Upper lobe of left lung (tissue), 6 donors: ENCODE data around the gene HOXC13. TPM values are rescaled to one million over a fixed set of nuclear protein-coding genes. Genes with fewer than 3 reads are reported as not detected.

Source experiments
- ATAC-seq, 2 donors: fragments of 200-7000 bp; cut with Tn5 transposase; one replicate each; pipeline ENCODE4 v1.9.1; 2022; ENCODE audit warnings: mild to moderate bottlenecking in 2 of 2, moderate library complexity in 2 of 2; ENCODE audit not compliant: low FRiP score in 2 of 2
- DNase-seq, 2 donors: peaks; one replicate each; pipeline ENCODE4 v3.0.0-alpha.2; 2019 to 2020
- H3K27ac ChIP-seq, 4 donors: fragments of 200-600 bp; sonication (generic); one replicate each; pipeline ENCODE4 v1.5.1; 2016 to 2019
- H3K27me3 ChIP-seq, 4 donors: fragments of 200-600 bp; sonication (generic); one replicate each; pipeline ENCODE4 v1.5.1; 2017 to 2019
- H3K36me3 ChIP-seq, 4 donors: fragments of 200-600 bp; sonication (generic); one replicate each; pipeline ENCODE4 v1.5.1; 2016 to 2019
- H3K4me1 ChIP-seq, 4 donors: fragments of 200-600 bp; sonication (generic); one replicate each; pipeline ENCODE4 v1.5.1; 2018 to 2019
- H3K4me3 ChIP-seq, 4 donors: fragments of 200-600 bp; sonication (generic); one replicate each; pipeline ENCODE4 v1.5.1; 2017 to 2019; ENCODE audit warnings: mild to moderate bottlenecking in 2 of 4, moderate library complexity in 1 of 4
- H3K9me3 ChIP-seq, 4 donors: fragments of 200-600 bp; sonication (generic); one replicate each; pipeline ENCODE4 v1.5.1; 2018 to 2019
- CTCF ChIP-seq, 6 experiments: fragments of 450-650 bp in 4 of 6; fragments of 200-600 bp in 2 of 6; sonication (generic) in 2 of 6; IDR thresholded peaks; one replicate each; pipeline ENCODE4 v1.5.1; 2016 to 2019; ENCODE audit warnings: antibody characterized with exemption in 6 of 6
- EP300 ChIP-seq, 4 donors: sonication (generic); formaldehyde crosslinking; IDR thresholded peaks; one replicate each; pipeline ENCODE4 v1.5.1; 2017; ENCODE audit warnings: antibody characterized with exemption in 4 of 4, control low read depth in 2 of 4
- POLR2A ChIP-seq, 4 donors: fragments of 450-650 bp; IDR thresholded peaks; one replicate each; pipeline ENCODE4 v1.5.1; 2016 to 2017; ENCODE audit warnings: antibody characterized with exemption in 4 of 4, mild to moderate bottlenecking in 2 of 4
- POLR2AphosphoS5 ChIP-seq, 2 donors: sonication (generic); formaldehyde crosslinking; IDR thresholded peaks; one replicate each; pipeline ENCODE4 v1.5.1; 2017; ENCODE audit warnings: antibody characterized with exemption in 2 of 2
- WGBS, 2 donors: methylation state at CpG; one replicate each; pipeline ENCODE4 v1.1.5; 2017 to 2018; 5-methylcytosine and 5-hydroxymethylcytosine counted together
- total RNA-seq, 6 donors: library from RNA; depleted of rRNA in 4 of 6; stranded (reverse); fragments of >200 nt in 4 of 6; gene quantifications; one replicate each; pipeline versions ENCODE4 v1.1.0 to v1.2.1, GENCODE V29; 2016 to 2021
- donor health status: DM: no; HTN: no; CAD: no; lungs with moderate emphysema.
- donor health status: DM: no; HTN: yes; CAD: no; lungs with severe emphysema.

Gene HOXC13
- total RNA-seq, 6 donors from 2014 or later: not detected

DNA sequence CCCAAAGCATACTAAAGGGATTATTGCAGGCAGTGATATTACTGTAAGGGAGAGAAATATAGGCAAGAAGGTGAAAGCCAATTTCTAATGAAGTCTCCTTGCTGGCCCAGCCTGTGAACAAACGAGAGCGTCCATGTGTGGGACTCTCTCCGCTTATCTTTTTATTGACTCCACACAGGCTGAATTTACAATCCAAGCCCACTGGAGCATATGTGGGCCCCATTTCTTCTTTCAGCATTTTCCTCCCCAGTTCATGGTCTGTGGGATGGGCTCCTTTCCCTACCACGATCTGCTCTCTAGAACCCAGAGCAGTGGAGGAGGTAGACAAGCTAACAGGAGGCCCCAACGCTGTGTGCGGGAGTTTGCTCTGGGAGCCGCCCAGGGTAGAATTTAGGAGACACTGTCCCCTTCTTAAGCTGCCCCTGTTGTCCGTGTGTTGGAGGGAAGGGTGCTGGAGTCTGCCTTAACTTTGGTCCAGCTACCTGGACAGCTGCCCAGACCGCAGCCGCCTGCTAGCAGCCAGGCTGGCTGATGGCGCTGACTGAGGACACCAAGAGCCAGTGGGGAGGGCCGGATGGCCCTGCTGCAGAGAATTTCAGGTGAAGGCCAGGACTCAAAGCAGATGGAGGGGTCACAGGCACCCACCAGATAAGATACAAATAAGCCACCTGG, 31.1 kb downstream of the HOXC13 start:
- peaks cover 14 to 31% (median 25%) of the 10 kb centered on the region in 4 donors for H3K4me1 ChIP-seq
- H3K4me3 ChIP-seq: no peak overlapping the region
- no peaks in the 10 kb centered on the region for H3K36me3 ChIP-seq
- TF ChIP-seq POLR2A (IDR thresholded peaks at IDR 0.05) (no peak), POLR2AphosphoS5 (IDR thresholded peaks at IDR 0.05) (no peak), CTCF (IDR thresholded peaks at IDR 0.05) (no peak), EP300 (IDR thresholded peaks at IDR 0.05) (no peak)
- no peaks in the 10 kb centered on the region for H3K9me3 ChIP-seq
- DNase-seq (no peak), ATAC-seq (no peak)
- H3K27me3 ChIP-seq: peaks cover 3 to 89% (median 54%) of the 10 kb centered on the region in 4 donors
- H3K27ac ChIP-seq: no peak overlapping the region
- WGBS, 2 donors: 12 to 15% methylated on average over 11 to 12 of the region's 12 CpGs

- DNase-seq: no peak
- H3K4me1 ChIP-seq: peaks cover 21 to 38% (median 32%) of the 10 kb centered on the region in 4 donors
- H3K27me3 ChIP-seq: peaks cover 9 to 92% (median 59%) of the 10 kb centered on the region in 4 donors
- WGBS, 2 donors: 14 to 21% methylated on average over 4 of the region's 4 CpGs
- H3K36me3 ChIP-seq: no peaks in the 10 kb centered on the region
- ATAC-seq: no peak
- H3K4me3 ChIP-seq: no peak overlapping the region
- H3K9me3 ChIP-seq: no peaks in the 10 kb centered on the region
- no peak overlapping the region for H3K27ac ChIP-seq
- TF ChIP-seq POLR2A (IDR thresholded peaks at IDR 0.05) (no peak), CTCF (IDR thresholded peaks at IDR 0.05) (no peak), POLR2AphosphoS5 (IDR thresholded peaks at IDR 0.05) (no peak), EP300 (IDR thresholded peaks at IDR 0.05) (no peak)
Measured at GRCh38 chr12:53970451-53970850, 31.8 kb downstream of the HOXC13 start.

GRCh38 chr12:53971129-53971528, 32.5 kb downstream of the HOXC13 start:
- H3K27me3 ChIP-seq: peaks cover 9 to 93% (median 58%) of the 10 kb centered on the region in 4 donors
- H3K4me1 ChIP-seq: peaks cover 22 to 34% (median 31%) of the 10 kb centered on the region in 4 donors
- 54 to 57% methylated on average over 3 of the region's 3 CpGs for WGBS, 2 donors
- no peak for DNase-seq
- no peaks in the 10 kb centered on the region for H3K9me3 ChIP-seq
- H3K27ac ChIP-seq: no peak overlapping the region
- no peak for ATAC-seq
- no peaks in the 10 kb centered on the region for H3K36me3 ChIP-seq
- H3K4me3 ChIP-seq: no peak overlapping the region
- TF ChIP-seq EP300 (IDR thresholded peaks at IDR 0.05): no peak
- no peak for TF ChIP-seq POLR2AphosphoS5 (IDR thresholded peaks at IDR 0.05)
- TF ChIP-seq CTCF (IDR thresholded peaks at IDR 0.05): no peak
- no peak for TF ChIP-seq POLR2A (IDR thresholded peaks at IDR 0.05)

GRCh38 chr12:53971686-53972085, 33.1 kb downstream of the HOXC13 start:
- ATAC-seq: no peak
- peaks cover 9 to 92% (median 58%) of the 10 kb centered on the region in 4 donors for H3K27me3 ChIP-seq
- no peaks in the 10 kb centered on the region for H3K9me3 ChIP-seq
- TF ChIP-seq POLR2A (IDR thresholded peaks at IDR 0.05) (no peak), POLR2AphosphoS5 (IDR thresholded peaks at IDR 0.05) (no peak), EP300 (IDR thresholded peaks at IDR 0.05) (no peak), CTCF (IDR thresholded peaks at IDR 0.05) (no peak)
- no peaks in the 10 kb centered on the region for H3K36me3 ChIP-seq
- H3K4me3 ChIP-seq: no peak overlapping the region
- H3K4me1 ChIP-seq: peaks cover 22 to 29% (median 26%) of the 10 kb centered on the region in 4 donors
- DNase-seq: no peak
- H3K27ac ChIP-seq: no peak overlapping the region
- WGBS, 2 donors: 31 to 41% methylated on average over 2 of the region's 2 CpGs
